ENCODE results near the gene RAD18.

The RAD18 gene

GRCh38 chr3:8986741-8987140 lies 23.5 kb upstream of the RAD18 start:
- Histone ChIP-seq H3K27ac (ENCODE audit: insufficient read depth, low read depth, low read length, poor library complexity, severe bottlenecking) (no peak overlapping the region), H3K27me3 (ENCODE audit: control insufficient read depth, insufficient read depth, low read length, poor library complexity, severe bottlenecking) (no peaks in the 10 kb centered on the region), H3K36me3 (ENCODE audit: control insufficient read depth, insufficient read depth, low read length) (peaks cover 4% of the 10 kb centered on the region), H3K4me1 (ENCODE audit: control insufficient read depth, insufficient read depth, low read length) (peaks cover 9% of the 10 kb centered on the region), H3K4me3 (ENCODE audit: insufficient read depth, low read depth, low read length) (no peak overlapping the region), H3K9me3 (ENCODE audit: control insufficient read depth, low read length) (no peaks in the 10 kb centered on the region)
- WGBS, 2 experiments: 94 to 96% methylated on average over 6 of the region's 6 CpGs

GRCh38 chr3:8985876-8986275 lies 22.6 kb upstream of the RAD18 start:
- peaks cover 4% of the 10 kb centered on the region for H3K36me3 ChIP-seq (ENCODE audit: control insufficient read depth, insufficient read depth, low read length)
- no peak overlapping the region for H3K27ac ChIP-seq (ENCODE audit: insufficient read depth, low read depth, low read length, poor library complexity, severe bottlenecking)
- 93 to 95% methylated on average over 9 of the region's 9 CpGs for WGBS, 2 experiments
- no peaks in the 10 kb centered on the region for H3K9me3 ChIP-seq (ENCODE audit: control insufficient read depth, low read length)
- H3K27me3 ChIP-seq (ENCODE audit: control insufficient read depth, insufficient read depth, low read length, poor library complexity, severe bottlenecking): no peaks in the 10 kb centered on the region
- peaks cover 9% of the 10 kb centered on the region for H3K4me1 ChIP-seq (ENCODE audit: control insufficient read depth, insufficient read depth, low read length)
- no peak overlapping the region for H3K4me3 ChIP-seq (ENCODE audit: insufficient read depth, low read depth, low read length)

GRCh38 chr3:8985411-8985831 lies 22.1 kb upstream of the RAD18 start:
- Histone ChIP-seq H3K9me3 (ENCODE audit: control insufficient read depth, low read length) (no peaks in the 10 kb centered on the region), H3K4me1 (ENCODE audit: control insufficient read depth, insufficient read depth, low read length) (peaks cover 9% of the 10 kb centered on the region), H3K27me3 (ENCODE audit: control insufficient read depth, insufficient read depth, low read length, poor library complexity, severe bottlenecking) (no peaks in the 10 kb centered on the region), H3K36me3 (ENCODE audit: control insufficient read depth, insufficient read depth, low read length) (peaks cover 4% of the 10 kb centered on the region), H3K4me3 (ENCODE audit: insufficient read depth, low read depth, low read length) (no peak overlapping the region), H3K27ac (ENCODE audit: insufficient read depth, low read depth, low read length, poor library complexity, severe bottlenecking) (no peak overlapping the region)
- WGBS, 2 experiments: 95 to 97% methylated on average over 37 of the region's 37 CpGs

- WGBS, 2 experiments: 90 to 97% methylated on average over 7 of the region's 7 CpGs
- Histone ChIP-seq H3K27me3 (ENCODE audit: control insufficient read depth, insufficient read depth, low read length, poor library complexity, severe bottlenecking) (no peaks in the 10 kb centered on the region), H3K36me3 (ENCODE audit: control insufficient read depth, insufficient read depth, low read length) (no peaks in the 10 kb centered on the region), H3K27ac (ENCODE audit: insufficient read depth, low read depth, low read length, poor library complexity, severe bottlenecking) (no peak overlapping the region), H3K9me3 (ENCODE audit: control insufficient read depth, low read length) (no peaks in the 10 kb centered on the region), H3K4me1 (ENCODE audit: control insufficient read depth, insufficient read depth, low read length) (peaks cover 9% of the 10 kb centered on the region), H3K4me3 (ENCODE audit: insufficient read depth, low read depth, low read length) (no peak overlapping the region)
Measured at GRCh38 chr3:8984526-8984925, 21.3 kb upstream of the RAD18 start.

- H3K9me3 ChIP-seq (ENCODE audit: control insufficient read depth, low read length): no peaks in the 10 kb centered on the region
- no peak overlapping the region for H3K27ac ChIP-seq (ENCODE audit: insufficient read depth, low read depth, low read length, poor library complexity, severe bottlenecking)
- no peaks in the 10 kb centered on the region for H3K27me3 ChIP-seq (ENCODE audit: control insufficient read depth, insufficient read depth, low read length, poor library complexity, severe bottlenecking)
- H3K36me3 ChIP-seq (ENCODE audit: control insufficient read depth, insufficient read depth, low read length): no peaks in the 10 kb centered on the region
- no peak overlapping the region for H3K4me3 ChIP-seq (ENCODE audit: insufficient read depth, low read depth, low read length)
- peaks cover 9% of the 10 kb centered on the region for H3K4me1 ChIP-seq (ENCODE audit: control insufficient read depth, insufficient read depth, low read length)
- WGBS, 2 experiments: 90 to 93% methylated on average over 5 of the region's 6 CpGs
Measured at GRCh38 chr3:8984081-8984480, 20.8 kb upstream of the RAD18 start.

GRCh38 chr3:8983591-8983990 lies 20.3 kb upstream of the RAD18 start:
- WGBS, 2 experiments: 93 to 97% methylated on average over 5 of the region's 5 CpGs
- H3K36me3 ChIP-seq (ENCODE audit: control insufficient read depth, insufficient read depth, low read length): no peaks in the 10 kb centered on the region
- H3K4me1 ChIP-seq (ENCODE audit: control insufficient read depth, insufficient read depth, low read length): peaks cover 6% of the 10 kb centered on the region
- no peaks in the 10 kb centered on the region for H3K27me3 ChIP-seq (ENCODE audit: control insufficient read depth, insufficient read depth, low read length, poor library complexity, severe bottlenecking)
- H3K27ac ChIP-seq (ENCODE audit: insufficient read depth, low read depth, low read length, poor library complexity, severe bottlenecking): no peak overlapping the region
- H3K4me3 ChIP-seq (ENCODE audit: insufficient read depth, low read depth, low read length): no peak overlapping the region
- no peaks in the 10 kb centered on the region for H3K9me3 ChIP-seq (ENCODE audit: control insufficient read depth, low read length)

GRCh38 chr3:8983026-8983425 lies 19.8 kb upstream of the RAD18 start:
- Histone ChIP-seq H3K4me3 (ENCODE audit: insufficient read depth, low read depth, low read length) (no peak overlapping the region), H3K27me3 (ENCODE audit: control insufficient read depth, insufficient read depth, low read length, poor library complexity, severe bottlenecking) (no peaks in the 10 kb centered on the region), H3K36me3 (ENCODE audit: control insufficient read depth, insufficient read depth, low read length) (no peaks in the 10 kb centered on the region), H3K9me3 (ENCODE audit: control insufficient read depth, low read length) (no peaks in the 10 kb centered on the region), H3K27ac (ENCODE audit: insufficient read depth, low read depth, low read length, poor library complexity, severe bottlenecking) (no peak overlapping the region), H3K4me1 (ENCODE audit: control insufficient read depth, insufficient read depth, low read length) (peaks cover under 1% of the 10 kb centered on the region)
- 95 to 96% methylated on average over 1 of the region's 1 CpG for WGBS, 2 experiments

GRCh38 chr3:8982509-8982908 lies 19.2 kb upstream of the RAD18 start:
- H3K9me3 ChIP-seq (ENCODE audit: control insufficient read depth, low read length): no peaks in the 10 kb centered on the region
- no peaks in the 10 kb centered on the region for H3K27me3 ChIP-seq (ENCODE audit: control insufficient read depth, insufficient read depth, low read length, poor library complexity, severe bottlenecking)
- no peak overlapping the region for H3K27ac ChIP-seq (ENCODE audit: insufficient read depth, low read depth, low read length, poor library complexity, severe bottlenecking)
- H3K4me3 ChIP-seq (ENCODE audit: insufficient read depth, low read depth, low read length): no peak overlapping the region
- no peaks in the 10 kb centered on the region for H3K4me1 ChIP-seq (ENCODE audit: control insufficient read depth, insufficient read depth, low read length)
- no peaks in the 10 kb centered on the region for H3K36me3 ChIP-seq (ENCODE audit: control insufficient read depth, insufficient read depth, low read length)
- WGBS, 2 experiments: 89 to 91% methylated on average over 5 of the region's 5 CpGs

GRCh38 chr3:8981700-8982099 lies 18.4 kb upstream of the RAD18 start:
- Histone ChIP-seq H3K27ac (ENCODE audit: insufficient read depth, low read depth, low read length, poor library complexity, severe bottlenecking) (no peak overlapping the region), H3K4me1 (ENCODE audit: control insufficient read depth, insufficient read depth, low read length) (no peaks in the 10 kb centered on the region), H3K4me3 (ENCODE audit: insufficient read depth, low read depth, low read length) (no peak overlapping the region), H3K9me3 (ENCODE audit: control insufficient read depth, low read length) (no peaks in the 10 kb centered on the region), H3K27me3 (ENCODE audit: control insufficient read depth, insufficient read depth, low read length, poor library complexity, severe bottlenecking) (no peaks in the 10 kb centered on the region), H3K36me3 (ENCODE audit: control insufficient read depth, insufficient read depth, low read length) (no peaks in the 10 kb centered on the region)
- WGBS, 2 experiments: 96% methylated on average over 9 of the region's 9 CpGs

DNA sequence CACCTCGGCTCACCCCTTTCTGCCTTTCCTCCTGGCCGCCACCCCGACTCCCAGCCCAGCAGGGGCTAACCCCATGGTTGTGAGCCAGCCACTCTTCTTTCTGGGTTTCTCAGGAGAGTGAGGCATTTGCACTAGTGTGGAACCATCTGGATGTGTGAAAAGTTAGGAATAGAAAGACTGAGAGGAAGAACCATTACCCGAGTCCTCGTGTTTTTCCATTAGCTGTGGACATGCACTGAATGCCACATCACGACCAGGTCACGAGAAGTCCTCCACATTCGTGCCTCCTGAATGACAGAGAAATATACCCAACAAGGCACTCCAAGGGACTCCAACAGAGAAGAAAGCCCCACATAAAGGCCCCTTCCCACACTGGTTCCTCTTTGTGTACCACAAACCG lies 18.0 kb upstream of the RAD18 start:
- Histone ChIP-seq H3K27ac (ENCODE audit: insufficient read depth, low read depth, low read length, poor library complexity, severe bottlenecking) (no peak overlapping the region), H3K4me1 (ENCODE audit: control insufficient read depth, insufficient read depth, low read length) (no peaks in the 10 kb centered on the region), H3K4me3 (ENCODE audit: insufficient read depth, low read depth, low read length) (no peak overlapping the region), H3K36me3 (ENCODE audit: control insufficient read depth, insufficient read depth, low read length) (no peaks in the 10 kb centered on the region), H3K9me3 (ENCODE audit: control insufficient read depth, low read length) (no peaks in the 10 kb centered on the region), H3K27me3 (ENCODE audit: control insufficient read depth, insufficient read depth, low read length, poor library complexity, severe bottlenecking) (no peaks in the 10 kb centered on the region)
- WGBS, 2 experiments: 91 to 92% methylated on average over 9 of the region's 9 CpGs

GRCh38 chr3:8980756-8981257 lies 17.5 kb upstream of the RAD18 start:
- no peak overlapping the region for H3K4me3 ChIP-seq (ENCODE audit: insufficient read depth, low read depth, low read length)
- WGBS, 2 experiments: 91 to 92% methylated on average over 6 of the region's 6 CpGs
- no peaks in the 10 kb centered on the region for H3K27me3 ChIP-seq (ENCODE audit: control insufficient read depth, insufficient read depth, low read length, poor library complexity, severe bottlenecking)
- no peaks in the 10 kb centered on the region for H3K36me3 ChIP-seq (ENCODE audit: control insufficient read depth, insufficient read depth, low read length)
- no peak overlapping the region for H3K27ac ChIP-seq (ENCODE audit: insufficient read depth, low read depth, low read length, poor library complexity, severe bottlenecking)
- H3K4me1 ChIP-seq (ENCODE audit: control insufficient read depth, insufficient read depth, low read length): no peaks in the 10 kb centered on the region
- H3K9me3 ChIP-seq (ENCODE audit: control insufficient read depth, low read length): no peaks in the 10 kb centered on the region

All from ectodermal cell (in vitro differentiated cells).